Measurements from ENCODE around the gene CD96. TPM values are rescaled to one million over a fixed set of nuclear protein-coding genes. Genes with fewer than 3 reads are reported as not detected.
"Not testable (repeated sequence)": the region's sequence is repeated elsewhere in the genome, so short reads cannot be mapped to it uniquely, and the experiment has no call there.

Gene CD96
- total RNA-seq, 3 donors from 2014 or later: 4.1 to 6.6 (median 5.4) TPM

DNA sequence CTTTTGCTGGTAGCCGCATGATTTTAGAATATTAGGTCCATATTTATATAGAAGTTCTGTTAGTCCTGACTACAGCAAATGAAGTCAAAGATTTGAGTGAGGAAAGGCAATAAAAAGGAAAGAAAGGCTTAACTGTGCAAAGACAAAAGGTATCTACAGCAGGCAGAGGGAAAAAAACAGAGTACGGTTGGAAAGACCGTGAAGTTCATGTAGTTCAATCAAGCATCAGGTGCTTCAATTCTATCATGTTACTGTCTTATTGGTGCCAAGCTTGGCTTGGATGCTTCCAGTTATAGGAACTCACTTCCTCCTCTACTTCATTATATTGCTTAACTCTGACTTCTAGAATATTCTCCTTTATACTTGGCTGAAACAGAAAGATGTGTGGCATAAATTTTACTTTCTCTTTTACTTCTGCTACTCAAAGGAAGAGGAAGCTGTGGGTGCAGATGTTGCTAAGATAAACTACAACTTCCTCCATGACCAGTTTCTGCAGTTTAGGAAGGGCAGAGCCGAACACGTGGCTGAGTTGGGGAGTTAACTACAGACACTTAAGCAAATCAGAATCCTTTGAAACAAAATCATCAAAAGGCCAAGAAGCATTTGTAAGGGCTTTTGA lies 125.7 kb downstream of the CD96 start:
- intact Hi-C loops (cut with DNase I, micrococcal nuclease): loop anchor here in 1 of 2 donors (5.0 kb wide), 1 partner anchor 50 kb away; no protein-coding TSS in a partner anchor
- peak in 2 of 3 donors; percentile 35 to 58 for DNase-seq

DNA sequence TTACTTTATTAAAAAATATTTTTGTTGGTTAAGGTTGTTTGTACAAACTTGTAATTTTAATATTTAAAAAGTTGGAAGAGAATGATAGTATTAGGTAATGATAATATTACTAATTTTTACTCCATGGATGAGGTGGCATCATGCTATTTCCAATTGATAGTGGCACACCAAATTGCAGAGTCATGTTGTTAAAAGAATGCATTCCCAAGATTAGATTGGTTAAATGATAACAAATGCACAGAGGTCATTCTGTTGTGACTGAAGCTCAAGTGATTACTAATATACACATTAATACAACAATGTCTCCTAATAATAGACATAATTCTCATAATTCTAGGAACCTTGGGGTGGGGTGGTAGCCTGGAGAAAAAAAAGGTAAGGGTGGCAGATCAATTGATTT lies 126.3 kb downstream of the CD96 start:
- ATAC-seq: no peak
- TF ChIP-seq, protein P1, sequence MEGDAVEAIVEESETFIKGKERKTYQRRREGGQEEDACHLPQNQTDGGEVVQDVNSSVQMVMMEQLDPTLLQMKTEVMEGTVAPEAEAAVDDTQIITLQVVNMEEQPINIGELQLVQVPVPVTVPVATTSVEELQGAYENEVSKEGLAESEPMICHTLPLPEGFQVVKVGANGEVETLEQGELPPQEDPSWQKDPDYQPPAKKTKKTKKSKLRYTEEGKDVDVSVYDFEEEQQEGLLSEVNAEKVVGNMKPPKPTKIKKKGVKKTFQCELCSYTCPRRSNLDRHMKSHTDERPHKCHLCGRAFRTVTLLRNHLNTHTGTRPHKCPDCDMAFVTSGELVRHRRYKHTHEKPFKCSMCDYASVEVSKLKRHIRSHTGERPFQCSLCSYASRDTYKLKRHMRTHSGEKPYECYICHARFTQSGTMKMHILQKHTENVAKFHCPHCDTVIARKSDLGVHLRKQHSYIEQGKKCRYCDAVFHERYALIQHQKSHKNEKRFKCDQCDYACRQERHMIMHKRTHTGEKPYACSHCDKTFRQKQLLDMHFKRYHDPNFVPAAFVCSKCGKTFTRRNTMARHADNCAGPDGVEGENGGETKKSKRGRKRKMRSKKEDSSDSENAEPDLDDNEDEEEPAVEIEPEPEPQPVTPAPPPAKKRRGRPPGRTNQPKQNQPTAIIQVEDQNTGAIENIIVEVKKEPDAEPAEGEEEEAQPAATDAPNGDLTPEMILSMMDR (IDR thresholded peaks at IDR 0.05): no peak
- H3K4me3 ChIP-seq: no peak overlapping the region
- H3K9me3 ChIP-seq: no peaks in the 10 kb centered on the region
- DNase-seq: no peak
- H3K4me1 ChIP-seq (ENCODE audit: low read depth): no peaks in the 10 kb centered on the region
- no peaks in the 10 kb centered on the region for H3K36me3 ChIP-seq (ENCODE audit: low read depth)
- intact Hi-C loops (cut with DNase I, micrococcal nuclease): loop anchor here in 1 of 2 donors (5.0 kb wide), 1 partner anchor 49 kb away; no protein-coding TSS in a partner anchor

More for the DNA sequence above, 125.7 kb downstream of the CD96 start:
- Histone ChIP-seq H3K4me3 (no peak overlapping the region), H3K9me3 (no peaks in the 10 kb centered on the region), H3K36me3 (ENCODE audit: low read depth) (no peaks in the 10 kb centered on the region), H3K4me1 (ENCODE audit: low read depth) (no peaks in the 10 kb centered on the region)
- peak; percentile 92 for ATAC-seq
- TF ChIP-seq, protein P1 (IDR thresholded peaks at IDR 0.05): no peak

DNA sequence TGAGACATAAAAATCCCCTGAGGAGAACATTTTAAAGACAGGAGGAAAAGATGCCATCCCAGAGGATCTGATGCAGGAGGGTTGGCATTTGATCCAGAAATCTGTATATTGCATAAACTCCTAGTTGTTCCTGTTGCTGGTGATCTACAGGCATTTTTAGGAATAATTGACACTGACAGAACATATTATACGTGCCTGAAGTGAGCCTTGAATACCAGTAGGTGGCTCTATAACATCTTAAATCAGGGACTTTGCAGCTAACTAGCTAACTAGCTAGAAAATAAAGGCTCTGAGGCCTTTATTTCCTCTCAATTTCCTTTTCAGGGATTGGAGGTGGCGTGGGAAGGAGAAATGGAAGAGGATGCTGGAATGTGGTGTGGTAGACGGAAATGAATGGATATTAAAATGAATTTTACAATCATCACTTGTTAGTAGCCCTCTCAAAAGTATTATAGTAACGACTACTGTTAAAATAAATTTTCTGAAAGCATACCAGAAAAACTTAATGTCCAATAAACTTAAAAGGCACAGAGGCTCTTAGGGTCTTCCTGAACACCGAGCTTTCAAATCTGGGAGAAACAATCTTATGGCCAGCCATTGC lies 127.0 kb downstream of the CD96 start:
- no peaks in the 10 kb centered on the region for H3K36me3 ChIP-seq (ENCODE audit: low read depth)
- intact Hi-C loops (cut with DNase I, micrococcal nuclease): loop anchor here in 1 of 2 donors (5.0 kb wide), 1 partner anchor 48 kb away; no protein-coding TSS in a partner anchor
- peak; percentile 84 for ATAC-seq
- H3K4me3 ChIP-seq: no peak overlapping the region
- H3K4me1 ChIP-seq (ENCODE audit: low read depth): peaks cover 5% of the 10 kb centered on the region
- DNase-seq: no peak
- no peaks in the 10 kb centered on the region for H3K9me3 ChIP-seq
- TF ChIP-seq, protein P1 (IDR thresholded peaks at IDR 0.05): peak; percentile 68

DNA sequence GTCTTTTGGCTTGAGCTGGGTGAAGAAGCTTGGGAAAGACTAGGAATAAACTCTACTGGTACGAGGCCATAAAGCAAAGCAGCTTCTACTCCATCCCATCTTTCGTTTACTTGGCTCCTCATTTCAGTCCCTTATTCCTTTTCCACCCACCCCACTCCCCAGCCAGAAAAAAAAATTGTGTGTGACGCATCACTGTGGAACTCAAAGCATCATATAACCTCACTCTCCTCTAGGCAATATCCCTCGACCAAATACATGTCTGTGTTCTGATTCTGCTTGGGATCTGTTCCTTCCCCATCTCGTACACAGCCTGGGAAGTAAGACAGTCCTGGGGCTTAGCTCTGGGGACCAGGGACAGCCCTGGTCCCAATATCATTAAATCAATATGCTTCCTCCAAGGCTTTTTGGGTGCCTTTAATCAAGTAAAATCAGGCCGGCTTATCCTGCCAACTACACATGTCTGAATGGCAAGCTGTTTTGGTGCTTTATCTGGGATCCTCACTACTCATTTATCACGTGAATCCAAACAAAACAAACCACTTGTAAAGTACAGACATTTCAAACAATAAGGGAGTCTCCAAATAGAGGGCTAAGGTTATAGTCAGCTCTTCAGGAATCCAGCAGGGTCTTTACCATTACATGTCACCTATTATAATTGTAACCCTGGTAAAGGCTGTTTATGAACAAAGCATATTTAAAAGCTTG lies 128.1 kb downstream of the CD96 start:
- no peak for ATAC-seq
- intact Hi-C loops (cut with DNase I, micrococcal nuclease): loop anchor here in 1 of 2 donors (5.0 kb wide), 1 partner anchor 47 kb away; no protein-coding TSS in a partner anchor
- no peak overlapping the region for H3K4me3 ChIP-seq

DNA sequence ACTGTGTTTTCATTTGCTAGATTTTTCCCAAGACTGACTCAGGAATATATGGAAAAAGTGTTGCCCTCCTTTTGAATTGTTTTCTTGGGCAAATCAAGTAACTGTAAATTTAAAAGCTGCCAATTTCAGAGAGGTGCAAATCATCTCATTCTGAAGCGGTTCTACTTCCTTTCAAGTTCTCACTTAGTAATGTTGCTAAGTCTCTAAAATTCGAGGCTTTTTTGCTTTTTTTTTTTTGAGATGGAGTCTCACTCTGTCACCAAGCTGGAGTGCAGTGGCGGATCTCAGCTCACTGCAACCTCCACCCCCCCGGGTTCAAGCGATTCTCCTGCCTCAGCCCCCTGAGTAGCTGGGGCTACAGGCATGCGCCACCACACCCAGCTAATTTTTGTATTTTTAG lies 130.5 kb downstream of the CD96 start:
- ATAC-seq; H3K36me3 ChIP-seq (ENCODE audit: low read depth); DNase-seq; H3K4me3 ChIP-seq; intact Hi-C loops (cut with DNase I, micrococcal nuclease); H3K9me3 ChIP-seq: not testable (repeated sequence)
- H3K4me1 ChIP-seq (ENCODE audit: low read depth): peaks cover 18% of the 10 kb centered on the region

More for the DNA sequence above, 128.1 kb downstream of the CD96 start:
- DNase-seq: no peak
- Histone ChIP-seq H3K36me3 (ENCODE audit: low read depth) (no peaks in the 10 kb centered on the region), H3K4me1 (ENCODE audit: low read depth) (peaks cover 6% of the 10 kb centered on the region), H3K9me3 (no peaks in the 10 kb centered on the region)
- TF ChIP-seq, protein P1 (IDR thresholded peaks at IDR 0.05): no peak

DNA sequence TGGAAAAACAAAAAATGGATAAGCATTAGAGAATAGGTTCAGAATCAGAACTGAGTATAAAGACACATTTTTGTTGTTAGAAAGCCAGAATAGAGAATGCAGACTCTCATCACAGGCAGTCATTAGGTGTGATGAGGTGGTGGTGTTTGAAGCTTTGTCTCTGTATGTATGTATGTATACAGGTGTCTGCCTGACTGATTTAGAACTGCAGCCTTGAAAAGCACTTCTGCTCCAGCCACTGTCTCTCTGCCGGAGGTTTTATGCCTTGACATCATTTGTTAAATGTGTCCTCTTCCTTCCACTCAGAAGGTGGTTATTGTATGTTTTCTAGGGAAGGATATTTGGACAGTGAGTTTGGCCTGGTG lies 133.8 kb downstream of the CD96 start:
- no peak for DNase-seq
- intact Hi-C loops (cut with DNase I, micrococcal nuclease): no loop called here
- ATAC-seq: no peak
- TF ChIP-seq, protein P1 (IDR thresholded peaks at IDR 0.05): no peak
- Histone ChIP-seq H3K4me1 (ENCODE audit: low read depth) (peaks cover 18% of the 10 kb centered on the region), H3K4me3 (no peak overlapping the region), H3K36me3 (ENCODE audit: low read depth) (no peaks in the 10 kb centered on the region), H3K9me3 (no peaks in the 10 kb centered on the region)
